ENCODE results near the gene NDUFA3.

The NDUFA3 gene

GRCh38 chr19:54107876-54108490 lies 5.3 kb downstream of the NDUFA3 start:
- no peak for DNase-seq (ENCODE audit: low read depth)

GRCh38 chr19:54108496-54108895 lies 5.8 kb downstream of the NDUFA3 start:
- DNase-seq (ENCODE audit: low read depth): no peak

DNA sequence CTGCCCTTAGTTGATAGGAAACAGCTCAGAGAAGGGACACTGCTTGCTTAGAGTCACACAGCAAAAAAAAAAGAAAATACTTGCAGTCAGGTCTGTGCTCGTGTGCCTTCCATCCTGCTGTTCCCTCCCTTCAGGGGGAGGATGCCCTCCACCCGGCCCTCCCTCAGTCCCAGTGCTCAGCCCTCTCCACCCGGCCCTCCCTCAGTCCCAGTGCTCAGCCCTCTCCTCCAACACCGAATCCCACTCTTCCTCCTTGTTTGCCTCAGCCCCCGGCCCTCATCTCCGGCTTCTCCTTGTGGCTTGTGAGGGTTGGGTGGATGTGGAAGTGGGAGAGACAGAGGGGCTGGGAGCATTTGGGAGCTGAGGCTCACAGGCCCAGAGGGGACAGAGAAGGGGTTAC lies 7.0 kb downstream of the NDUFA3 start:
- no peak for DNase-seq (ENCODE audit: low read depth)

DNA sequence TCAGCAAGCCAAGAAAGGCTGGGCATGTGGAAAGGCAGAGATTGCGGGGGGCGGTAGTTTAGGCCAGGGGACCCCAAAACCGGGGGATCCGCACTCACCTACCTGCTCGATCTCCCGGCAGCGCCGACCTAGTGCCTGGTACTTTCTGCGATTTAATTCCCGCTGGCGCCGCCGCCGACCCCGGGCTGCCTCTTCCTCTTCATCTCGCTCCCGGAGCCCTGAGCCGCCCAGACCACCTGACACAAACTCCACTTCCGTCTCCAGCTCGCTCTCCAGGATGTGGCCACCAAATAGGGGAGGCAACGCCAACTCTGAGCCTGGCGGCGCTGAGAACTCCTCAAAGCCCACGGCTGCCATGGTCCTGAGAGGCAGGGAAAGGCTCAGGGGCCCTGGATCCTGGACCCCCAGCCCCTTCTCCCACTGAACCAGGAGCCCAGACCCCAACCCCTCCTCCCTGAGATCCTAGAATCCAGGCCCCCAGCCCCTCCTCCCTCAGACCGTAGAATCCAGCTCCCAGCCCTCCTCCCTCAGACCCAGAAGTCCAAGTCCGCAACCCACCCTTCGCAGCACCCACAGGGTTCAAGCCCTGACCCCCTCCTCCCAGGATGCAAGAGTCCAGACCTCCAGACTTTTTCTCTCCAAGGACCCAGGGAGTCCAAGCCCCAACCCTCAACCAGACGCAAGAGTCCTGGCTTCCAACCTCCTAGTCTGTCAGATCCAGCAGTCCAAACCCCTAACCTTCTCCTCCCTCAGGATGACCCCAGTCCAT lies 11.9 kb downstream of the NDUFA3 start:
- DNase-seq (ENCODE audit: low read depth): no peak

DNA sequence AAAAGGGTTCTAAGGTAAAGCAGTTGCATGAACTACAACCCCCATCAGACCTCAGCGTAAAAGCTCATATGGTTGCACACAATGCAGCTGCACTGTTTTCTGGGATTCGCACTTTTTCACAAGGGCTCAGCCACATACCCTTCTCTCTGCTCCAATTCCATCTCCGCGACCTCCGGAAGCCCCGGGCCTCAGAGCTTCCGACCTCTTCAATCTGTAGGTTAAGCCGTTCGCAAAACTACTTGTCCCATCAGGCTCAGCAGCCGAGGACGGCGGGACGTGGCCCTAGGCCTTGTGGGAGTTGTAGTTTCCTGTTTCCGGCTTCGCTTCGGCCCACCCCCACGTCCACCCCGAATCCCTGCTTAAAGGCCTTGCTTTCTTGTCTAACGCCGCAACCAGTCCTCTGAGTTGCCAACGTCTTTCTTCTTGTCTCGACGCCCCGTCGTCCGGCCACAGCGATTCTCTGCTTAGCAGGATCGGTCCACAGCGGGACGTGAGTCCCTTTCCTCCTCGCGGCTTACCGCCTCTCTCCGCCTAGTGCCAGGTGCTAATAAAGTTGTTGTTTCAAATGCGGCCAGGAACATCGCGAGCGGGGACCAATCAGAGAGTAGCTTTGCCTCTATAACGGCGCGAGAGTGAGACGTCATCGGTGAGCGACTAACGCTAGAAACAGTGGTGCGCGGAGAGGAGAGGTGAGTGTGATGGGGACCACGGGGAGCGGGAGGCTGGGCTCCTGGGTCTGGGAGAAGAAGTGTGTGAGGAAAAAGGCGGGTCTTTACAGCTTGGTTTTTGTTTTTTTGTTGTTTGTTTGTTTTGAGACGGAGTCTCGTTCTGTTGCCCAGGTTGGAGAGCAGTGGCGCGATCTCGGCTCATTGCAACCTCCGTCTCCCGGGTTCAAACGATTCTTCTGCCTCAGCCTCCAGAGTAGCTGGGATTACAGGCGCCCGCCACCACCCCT lies 12.7 kb downstream of the NDUFA3 start, which contains the start of the genes PRPF31 and TFPT:
Gene PRPF31 (plus strand): TSS at position 646 of the 955 bp plus-strand sequence. CDS start 2,525 bp downstream, outside the sequence.
Gene TFPT (minus strand): TSS at position 549 of the 955 bp plus-strand sequence. CDS start 388 bp downstream, at position 161.
- DNase-seq (ENCODE audit: low read depth): peak; percentile 91

- no peak for DNase-seq (ENCODE audit: low read depth)
These were observed 18.6 kb downstream of the NDUFA3 start for GRCh38 chr19:54121259-54121658.

DNA sequence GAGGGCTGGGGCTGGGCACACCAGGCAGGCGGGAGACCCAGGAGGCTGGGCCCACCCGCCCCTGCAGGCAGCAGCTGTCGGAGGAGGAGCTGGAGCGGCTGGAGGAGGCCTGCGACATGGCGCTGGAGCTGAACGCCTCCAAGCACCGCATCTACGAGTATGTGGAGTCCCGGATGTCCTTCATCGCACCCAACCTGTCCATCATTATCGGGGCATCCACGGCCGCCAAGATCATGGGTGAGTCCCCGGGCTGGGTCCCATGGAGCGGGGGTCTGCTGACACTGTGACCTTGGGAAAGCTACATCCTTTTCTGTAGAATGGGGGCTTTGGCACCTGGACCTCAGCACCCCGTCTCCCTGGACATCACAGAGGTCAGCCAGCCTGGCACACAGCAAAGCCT lies 21.0 kb downstream of the NDUFA3 start:
- DNase-seq (ENCODE audit: low read depth): no peak

DNA sequence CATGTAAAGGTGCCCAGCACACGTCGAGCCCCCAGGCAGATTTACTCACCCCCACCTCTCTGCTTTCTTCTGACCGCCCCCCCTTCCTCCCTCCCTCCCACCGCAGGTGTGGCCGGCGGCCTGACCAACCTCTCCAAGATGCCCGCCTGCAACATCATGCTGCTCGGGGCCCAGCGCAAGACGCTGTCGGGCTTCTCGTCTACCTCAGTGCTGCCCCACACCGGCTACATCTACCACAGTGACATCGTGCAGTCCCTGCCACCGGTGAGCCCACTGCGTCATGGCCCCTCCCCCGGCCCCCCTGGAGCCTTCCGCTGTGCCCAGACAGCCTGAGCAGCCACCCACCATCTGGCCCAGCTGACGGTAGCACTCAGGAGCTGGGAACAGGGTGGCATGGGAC lies 21.7 kb downstream of the NDUFA3 start:
- DNase-seq (ENCODE audit: low read depth): no peak

- no peak for DNase-seq (ENCODE audit: low read depth)
These were observed 23.1 kb downstream of the NDUFA3 start for GRCh38 chr19:54125713-54126112.

GRCh38 chr19:54127688-54128440 lies 25.2 kb downstream of the NDUFA3 start:
- DNase-seq (ENCODE audit: low read depth): no peak

DNA sequence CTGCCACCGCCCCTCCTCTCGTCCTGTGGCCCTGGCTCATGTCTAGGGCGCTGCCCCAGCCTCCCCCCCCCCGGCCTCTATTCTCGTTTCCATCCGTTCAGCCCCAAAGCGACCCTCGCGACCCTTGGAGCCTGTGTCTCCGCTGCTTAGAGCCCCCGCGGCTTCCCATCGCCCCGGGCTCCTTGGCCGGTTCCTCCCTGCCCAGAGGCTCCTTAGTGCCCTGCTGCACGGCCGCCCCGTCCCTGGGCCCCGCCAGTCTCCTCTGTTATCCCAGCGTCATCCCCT lies 25.7 kb downstream of the NDUFA3 start:
- no peak for DNase-seq (ENCODE audit: low read depth)

- no peak for DNase-seq (ENCODE audit: low read depth)
These were observed 26.4 kb downstream of the NDUFA3 start for GRCh38 chr19:54128796-54129616.

DNA sequence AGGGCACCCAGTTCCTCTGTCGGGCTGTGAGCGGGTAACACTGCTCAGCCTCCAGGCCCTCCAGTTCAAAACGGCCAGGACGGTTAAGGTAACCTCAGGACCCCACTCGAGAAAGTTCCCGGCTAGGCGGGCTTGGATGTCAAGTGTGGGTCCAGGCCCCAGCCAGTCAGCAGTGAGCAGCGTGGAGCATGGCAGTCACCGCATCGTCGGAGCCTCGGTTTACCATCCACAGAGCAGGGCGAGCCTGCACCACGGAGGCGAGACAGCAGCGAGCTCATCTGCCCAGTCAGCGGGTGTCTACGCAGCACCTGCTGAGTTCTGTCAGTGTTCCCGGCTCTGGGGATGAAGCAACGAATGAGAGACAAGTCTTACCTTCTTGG lies 27.0 kb downstream of the NDUFA3 start:
- DNase-seq (ENCODE audit: low read depth): no peak

DNA sequence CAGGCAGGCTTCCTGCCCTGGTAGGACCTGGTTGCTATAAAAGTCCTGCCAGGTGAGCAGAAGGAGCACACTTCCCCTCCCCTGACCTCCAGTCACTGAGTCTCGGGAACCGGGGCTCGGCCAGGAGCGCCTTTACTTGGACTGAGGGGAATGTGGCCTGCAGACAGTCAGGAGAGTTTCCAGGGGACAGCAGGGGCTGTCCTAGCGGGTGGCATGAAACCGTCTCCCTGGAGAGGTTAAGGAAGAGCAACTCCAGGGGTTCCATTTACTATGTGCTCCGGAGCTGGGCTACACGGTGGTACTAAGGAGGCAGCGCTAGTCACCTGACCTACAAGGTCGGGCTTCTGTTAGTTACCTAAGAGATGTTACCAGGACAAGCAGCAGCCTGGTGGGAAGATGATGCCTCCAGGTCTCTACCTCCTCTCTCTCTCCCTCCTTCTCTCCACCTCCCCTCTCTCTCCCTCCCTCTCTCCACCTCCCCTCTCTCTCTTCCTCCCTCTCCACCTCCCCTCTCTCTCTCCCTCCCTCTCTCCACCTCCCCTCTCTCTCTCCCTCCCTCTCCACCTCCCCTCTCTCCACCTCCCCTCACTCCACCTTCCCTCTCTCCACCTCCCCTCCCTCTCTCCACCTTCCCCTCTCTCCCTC lies 30.8 kb downstream of the NDUFA3 start:
- no peak for DNase-seq (ENCODE audit: low read depth)

GRCh38 chr19:54133957-54134590 lies 31.4 kb downstream of the NDUFA3 start:
- no peak for DNase-seq (ENCODE audit: low read depth)

- DNase-seq (ENCODE audit: low read depth): no peak
These were observed 33.6 kb downstream of the NDUFA3 start for GRCh38 chr19:54136086-54136863.

DNA sequence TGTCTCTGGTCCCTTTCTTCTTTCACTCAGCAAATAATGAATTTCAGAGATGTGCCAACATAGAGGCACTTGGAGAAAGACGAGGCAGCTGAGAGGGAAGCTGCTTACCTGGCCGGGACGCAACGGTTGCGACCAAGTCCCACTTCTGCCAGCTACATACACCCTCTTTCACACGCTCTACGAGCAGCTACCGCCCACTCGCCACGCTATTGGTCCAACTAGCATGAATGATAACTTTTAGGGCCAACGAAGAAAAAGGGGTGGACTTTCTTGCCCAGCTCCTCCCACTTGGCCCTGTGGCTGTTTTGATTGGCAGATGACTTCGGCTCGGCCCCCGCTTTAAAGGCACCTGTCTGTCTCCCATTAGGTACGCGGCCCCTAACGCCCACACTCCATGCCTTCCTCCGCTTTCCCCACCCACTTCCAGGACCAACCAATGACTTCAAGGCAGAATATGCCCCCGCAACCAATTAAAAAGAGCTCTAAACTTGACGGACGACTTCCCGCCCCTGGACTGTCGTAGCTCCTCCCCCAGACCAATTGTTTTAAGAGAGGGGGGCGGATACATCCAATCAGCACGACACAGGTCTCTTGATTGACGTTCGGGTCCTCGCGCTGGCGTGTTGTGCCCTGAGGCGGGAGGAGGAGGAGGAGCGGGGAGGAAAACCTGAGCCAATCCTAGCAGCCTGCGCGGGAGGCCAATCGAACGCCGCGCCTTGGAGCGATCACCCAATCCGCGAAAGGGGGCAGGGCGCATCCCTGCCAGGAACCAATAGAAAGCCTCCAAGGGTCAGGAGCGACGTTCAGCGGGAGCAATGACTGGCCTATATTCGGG lies 34.4 kb downstream of the NDUFA3 start:
- peak; percentile 100 for DNase-seq (ENCODE audit: low read depth)
